ENCODE results near the gene ASPSCR1.

Gene ASPSCR1

DNA sequence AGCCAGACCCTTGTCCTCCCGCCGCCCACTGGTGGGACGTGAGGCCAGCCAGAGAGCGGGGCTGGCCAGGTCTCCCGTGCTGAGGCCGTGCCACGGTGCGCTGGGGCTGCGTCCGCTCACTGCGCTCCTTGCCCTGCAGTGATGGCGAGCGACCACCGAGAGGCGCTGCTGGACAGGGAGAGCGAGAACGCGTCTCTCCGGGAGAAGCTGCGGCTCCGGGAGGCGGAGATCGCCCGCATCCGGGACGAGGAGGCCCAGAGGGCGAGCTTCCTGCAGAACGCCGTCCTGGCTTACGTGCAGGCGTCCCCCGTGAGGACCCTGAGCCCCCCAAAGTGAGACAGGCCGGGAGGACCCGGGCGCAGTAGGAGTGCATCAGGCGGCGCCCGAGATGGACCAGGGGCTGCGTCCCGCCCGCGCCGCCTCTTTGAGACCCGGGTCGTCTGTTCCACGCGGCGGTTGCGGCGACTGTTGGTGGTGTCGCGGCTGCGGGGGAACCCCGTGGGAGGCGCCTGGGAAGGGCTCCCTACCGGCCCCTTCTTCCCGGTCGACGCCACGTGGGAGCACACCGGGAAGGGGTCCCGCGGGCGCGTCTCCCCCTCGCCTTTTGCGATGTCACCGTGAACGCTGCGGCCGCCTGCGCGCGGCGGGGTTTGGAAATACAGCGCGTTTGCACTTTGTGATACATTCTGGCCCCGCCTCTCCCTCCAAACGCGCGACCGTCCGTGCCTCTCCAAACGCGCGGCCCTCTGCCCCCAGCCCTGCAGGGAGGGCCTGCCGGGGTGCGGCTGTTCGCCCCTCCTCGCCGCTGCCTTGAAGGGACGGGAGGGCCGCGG is 53.3 kb downstream of the ASPSCR1 start:
- H3K27ac ChIP-seq (ENCODE audit: low read depth, low read length), result no peak overlapping the region
- H3K4me1 ChIP-seq (ENCODE audit: control insufficient read depth, insufficient read depth, low read length), result peaks cover 4% of the 10 kb centered on the region
- H3K36me3 ChIP-seq (ENCODE audit: control insufficient read depth, insufficient read depth, low read length), result no peaks in the 10 kb centered on the region
- no peak overlapping the region for H3K9ac ChIP-seq (ENCODE audit: low read length)
- peak overlapping the region; percentile 73 for H3K4me3 ChIP-seq (ENCODE audit: low read length)
- peaks cover 6% of the 10 kb centered on the region for H3K27me3 ChIP-seq (ENCODE audit: control insufficient read depth, insufficient read depth, low read length)

DNA sequence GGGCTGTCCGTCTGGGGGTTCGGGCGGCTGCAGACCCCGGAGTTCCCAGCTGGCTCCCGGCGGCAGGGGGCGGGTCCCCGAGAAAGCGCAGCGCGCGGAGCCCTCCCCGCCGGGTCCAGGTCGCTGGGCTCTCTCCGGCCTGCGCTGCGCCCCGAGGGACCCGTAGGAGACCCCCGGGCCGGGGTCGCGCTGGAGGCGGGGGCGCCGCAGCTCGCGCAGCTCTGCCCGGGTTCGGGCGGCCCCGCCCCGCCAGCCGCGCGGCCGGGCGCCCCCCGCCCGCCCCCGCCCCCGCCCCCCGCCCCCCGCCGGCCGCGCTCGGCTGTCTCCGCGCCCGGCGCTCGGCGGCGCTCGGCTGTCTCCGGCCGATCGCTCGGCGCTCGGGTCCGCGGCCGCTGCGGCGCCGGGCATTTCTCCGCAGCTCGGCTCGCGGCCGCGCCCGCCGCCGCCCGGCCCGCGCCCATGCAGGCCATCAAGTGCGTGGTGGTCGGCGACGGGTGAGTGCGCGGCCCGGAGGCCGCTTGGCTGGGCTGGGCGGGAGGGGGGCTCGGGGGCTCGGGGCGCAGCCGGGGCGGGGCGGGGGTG is 54.0 kb downstream of the ASPSCR1 start, which contains the start of gene RAC3:
Gene RAC3 (plus strand): TSS at position 376 of the 582 bp plus-strand sequence. CDS start 84 bp downstream, at position 460.
- Histone ChIP-seq H3K27me3 (ENCODE audit: control insufficient read depth, insufficient read depth, low read length) (peaks cover 6% of the 10 kb centered on the region), H3K36me3 (ENCODE audit: control insufficient read depth, insufficient read depth, low read length) (no peaks in the 10 kb centered on the region), H3K4me3 (ENCODE audit: low read length) (peak within 1 kb of the TSS; percentile 73), H3K4me1 (ENCODE audit: control insufficient read depth, insufficient read depth, low read length) (peaks cover 4% of the 10 kb centered on the region), H3K9ac (ENCODE audit: low read length) (no peak within 1 kb of the TSS), H3K27ac (ENCODE audit: low read depth, low read length) (no peak within 1 kb of the TSS)

DNA sequence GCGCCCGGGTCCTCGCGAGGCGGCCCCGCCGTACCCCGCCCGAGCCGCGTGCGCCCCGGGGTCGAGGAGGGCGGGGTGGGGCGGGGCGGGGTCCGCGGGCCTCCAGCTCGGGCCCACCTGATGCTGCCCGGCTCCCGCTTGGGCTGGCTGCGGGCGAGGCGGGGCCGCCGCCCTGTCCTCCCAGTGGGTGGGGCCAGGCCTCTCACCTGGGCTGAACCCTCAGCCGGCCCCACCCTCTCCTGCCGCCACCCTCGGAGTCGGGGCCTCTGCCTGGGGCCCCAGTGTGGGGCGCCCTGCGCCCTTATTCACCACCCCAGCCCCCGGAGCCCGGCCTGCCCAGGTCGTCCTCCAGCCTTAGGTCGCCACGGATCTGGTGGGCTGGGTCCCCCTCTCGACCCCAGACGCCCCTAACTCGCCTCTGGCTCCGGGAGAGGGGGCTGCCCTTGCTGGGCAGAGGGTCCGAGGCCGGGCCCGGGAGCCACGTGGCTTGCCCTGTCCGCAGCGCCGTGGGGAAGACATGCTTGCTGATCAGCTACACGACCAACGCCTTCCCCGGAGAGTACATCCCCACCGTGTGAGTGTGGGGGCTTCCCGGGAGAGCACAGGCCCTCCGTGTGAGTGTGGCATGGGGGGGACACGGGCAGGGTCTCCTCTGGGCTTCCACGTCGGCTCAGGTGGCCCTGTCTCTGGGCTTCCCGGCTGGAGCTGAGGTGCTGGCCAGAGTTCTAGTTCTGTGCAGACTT is 54.6 kb downstream of the ASPSCR1 start:
- Histone ChIP-seq H3K4me1 (ENCODE audit: control insufficient read depth, insufficient read depth, low read length) (peaks cover 10% of the 10 kb centered on the region), H3K27ac (ENCODE audit: low read depth, low read length) (no peak overlapping the region), H3K36me3 (ENCODE audit: control insufficient read depth, insufficient read depth, low read length) (no peaks in the 10 kb centered on the region), H3K9ac (ENCODE audit: low read length) (no peak overlapping the region), H3K27me3 (ENCODE audit: control insufficient read depth, insufficient read depth, low read length) (peaks cover 6% of the 10 kb centered on the region), H3K4me3 (ENCODE audit: low read length) (no peak overlapping the region)

DNA sequence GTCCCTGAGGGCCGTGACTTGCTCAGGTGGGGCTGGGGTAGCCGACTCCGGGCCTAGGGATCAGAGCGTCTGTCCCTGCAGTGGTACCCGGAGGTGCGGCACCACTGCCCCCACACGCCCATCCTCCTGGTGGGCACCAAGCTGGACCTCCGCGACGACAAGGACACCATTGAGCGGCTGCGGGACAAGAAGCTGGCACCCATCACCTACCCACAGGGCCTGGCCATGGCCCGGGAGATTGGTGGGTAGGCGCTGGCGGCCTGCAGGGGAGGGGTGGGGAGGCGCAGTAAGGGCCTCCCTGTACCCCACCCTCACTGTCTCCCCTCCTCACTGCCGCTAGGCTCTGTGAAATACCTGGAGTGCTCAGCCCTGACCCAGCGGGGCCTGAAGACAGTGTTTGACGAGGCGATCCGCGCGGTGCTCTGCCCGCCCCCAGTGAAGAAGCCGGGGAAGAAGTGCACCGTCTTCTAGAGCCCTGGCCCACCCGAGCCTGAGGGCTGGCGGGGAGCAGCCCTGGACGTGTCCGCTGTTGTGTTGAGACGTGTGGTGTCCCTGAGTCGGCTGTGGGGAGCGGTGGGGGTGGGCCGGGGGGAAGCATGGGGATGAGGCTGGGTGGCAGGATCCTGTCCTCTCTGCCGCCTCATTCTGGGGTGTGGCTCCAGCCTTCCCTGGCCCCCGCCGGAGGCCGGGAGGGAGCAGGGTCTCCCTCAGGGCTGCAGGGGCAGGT is 56.1 kb downstream of the ASPSCR1 start:
- Histone ChIP-seq H3K9ac (ENCODE audit: low read length) (no peak overlapping the region), H3K4me1 (ENCODE audit: control insufficient read depth, insufficient read depth, low read length) (peaks cover 12% of the 10 kb centered on the region), H3K36me3 (ENCODE audit: control insufficient read depth, insufficient read depth, low read length) (no peaks in the 10 kb centered on the region), H3K4me3 (ENCODE audit: low read length) (no peak overlapping the region), H3K27ac (ENCODE audit: low read depth, low read length) (no peak overlapping the region), H3K27me3 (ENCODE audit: control insufficient read depth, insufficient read depth, low read length) (peaks cover 6% of the 10 kb centered on the region)

DNA sequence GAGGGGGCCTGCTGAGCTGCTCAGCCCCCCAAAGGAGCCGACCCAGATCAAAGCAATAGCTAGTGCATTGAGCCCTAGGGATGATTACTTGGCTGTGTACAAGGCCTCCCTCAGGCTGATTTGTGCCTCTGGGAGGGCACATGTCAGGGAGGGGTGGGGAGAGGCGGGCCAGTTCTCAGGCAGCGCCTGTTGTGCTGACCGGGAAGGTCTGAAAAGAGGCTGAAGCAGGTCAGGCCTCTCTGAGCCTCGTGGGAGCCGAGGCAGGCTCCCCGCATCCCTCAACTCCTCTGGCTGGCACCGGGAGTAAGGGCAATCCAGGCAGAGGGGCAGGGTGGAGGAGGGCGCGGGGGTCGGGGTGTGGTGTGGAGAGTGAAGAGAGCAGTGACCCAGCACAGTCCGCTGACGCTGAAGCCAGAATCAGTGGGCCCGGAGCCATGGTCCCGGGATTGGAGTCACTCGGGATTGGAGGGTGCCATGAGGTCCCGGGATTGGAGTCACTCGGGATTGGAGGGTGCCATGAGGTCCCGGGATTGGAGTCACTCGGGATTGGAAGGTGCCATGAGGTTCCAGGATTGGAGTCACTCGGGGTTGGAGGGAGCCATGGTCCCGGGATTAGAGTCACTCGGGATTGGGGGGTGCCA is 57.1 kb downstream of the ASPSCR1 start:
- Histone ChIP-seq H3K27ac (ENCODE audit: low read depth, low read length) (no peak overlapping the region), H3K9ac (ENCODE audit: low read length) (no peak overlapping the region), H3K4me3 (ENCODE audit: low read length) (no peak overlapping the region), H3K27me3 (ENCODE audit: control insufficient read depth, insufficient read depth, low read length) (peaks cover 6% of the 10 kb centered on the region), H3K36me3 (ENCODE audit: control insufficient read depth, insufficient read depth, low read length) (no peaks in the 10 kb centered on the region), H3K4me1 (ENCODE audit: control insufficient read depth, insufficient read depth, low read length) (peaks cover 12% of the 10 kb centered on the region)

DNA sequence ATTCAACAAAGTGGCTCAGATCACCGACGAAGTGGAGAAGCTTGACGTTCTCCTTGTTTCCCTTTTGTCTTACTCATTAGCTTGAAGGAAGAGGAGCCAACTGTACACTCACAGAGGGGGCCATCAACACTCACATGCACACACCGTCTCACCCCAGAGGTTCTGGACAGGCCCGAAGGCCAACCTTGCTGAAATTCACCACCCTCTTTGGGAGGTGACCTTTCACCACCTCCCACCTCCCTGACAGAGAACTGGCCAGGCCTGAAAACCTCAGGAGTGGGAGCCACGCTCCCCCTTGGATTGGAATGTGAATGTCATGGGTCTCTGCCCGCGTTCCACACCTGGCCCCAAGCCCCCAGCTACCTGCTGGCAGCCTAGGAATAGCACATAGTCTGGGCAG is 58.1 kb downstream of the ASPSCR1 start:
- H3K9ac ChIP-seq (ENCODE audit: low read length), result no peak overlapping the region
- H3K4me3 ChIP-seq (ENCODE audit: low read length), result no peak overlapping the region
- H3K4me1 ChIP-seq (ENCODE audit: control insufficient read depth, insufficient read depth, low read length), result peaks cover 7% of the 10 kb centered on the region
- peaks cover 6% of the 10 kb centered on the region for H3K27me3 ChIP-seq (ENCODE audit: control insufficient read depth, insufficient read depth, low read length)
- H3K36me3 ChIP-seq (ENCODE audit: control insufficient read depth, insufficient read depth, low read length), result no peaks in the 10 kb centered on the region
- H3K27ac ChIP-seq (ENCODE audit: low read depth, low read length), result no peak overlapping the region

DNA sequence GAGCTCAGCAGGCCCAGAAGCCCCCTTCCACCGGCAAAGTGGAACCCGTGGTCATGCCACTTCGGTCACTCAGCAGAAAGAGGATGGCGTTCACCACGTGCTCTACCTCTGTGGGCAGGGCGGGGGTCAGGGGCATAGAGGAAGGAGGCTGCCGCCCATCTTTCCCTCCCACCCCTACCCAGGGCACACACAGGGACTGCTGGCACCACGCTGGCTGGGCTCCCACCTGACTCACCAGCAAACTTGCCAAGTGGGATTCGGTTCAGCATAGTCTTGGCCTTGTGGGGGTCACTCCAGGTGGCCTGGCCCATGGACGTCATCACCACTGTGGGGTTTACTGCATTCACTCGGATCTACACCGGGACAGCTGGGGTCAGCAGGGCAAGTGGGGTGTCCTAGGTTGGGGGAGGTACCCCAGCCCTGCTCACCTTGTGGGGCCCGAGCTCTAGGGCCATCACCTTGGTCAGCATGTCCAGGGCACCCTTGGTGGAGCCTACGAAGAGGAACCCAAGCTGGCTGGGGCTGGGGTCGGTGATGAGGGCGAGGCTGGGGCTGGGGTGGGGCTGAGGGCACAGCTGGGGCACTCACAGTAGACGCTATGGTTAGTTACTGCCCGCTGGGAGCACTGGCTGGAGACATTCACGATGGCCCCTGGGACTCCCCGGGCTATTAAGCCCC is 58.7 kb downstream of the ASPSCR1 start:
- peaks cover 6% of the 10 kb centered on the region for H3K27me3 ChIP-seq (ENCODE audit: control insufficient read depth, insufficient read depth, low read length)
- peak overlapping the region; percentile 79 for H3K4me3 ChIP-seq (ENCODE audit: low read length)
- H3K36me3 ChIP-seq (ENCODE audit: control insufficient read depth, insufficient read depth, low read length), result no peaks in the 10 kb centered on the region
- H3K9ac ChIP-seq (ENCODE audit: low read length), result no peak overlapping the region
- peaks cover 7% of the 10 kb centered on the region for H3K4me1 ChIP-seq (ENCODE audit: control insufficient read depth, insufficient read depth, low read length)
- no peak overlapping the region for H3K27ac ChIP-seq (ENCODE audit: low read depth, low read length)

DNA sequence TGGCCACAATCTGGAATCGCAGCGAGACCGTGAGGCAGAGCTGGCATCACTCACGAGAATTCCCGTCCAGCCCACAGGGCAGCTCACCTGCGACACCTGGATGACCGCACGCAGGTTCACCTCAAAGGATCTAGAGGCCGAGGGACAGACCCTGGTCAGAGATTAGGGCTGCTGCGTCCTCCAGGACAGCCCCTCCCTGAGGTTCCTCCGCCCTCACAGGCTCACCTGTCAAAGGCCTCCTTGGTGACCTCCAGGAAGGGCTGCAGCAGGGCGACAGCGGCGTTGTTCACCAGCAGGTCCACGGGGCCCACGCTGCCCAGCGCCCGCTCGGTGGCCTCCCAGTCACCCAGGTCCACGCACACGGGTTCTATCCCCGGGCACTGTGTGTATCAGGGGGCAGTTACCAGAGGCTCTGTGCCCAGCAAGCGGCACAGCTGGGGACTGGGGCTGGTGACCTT is 59.2 kb downstream of the ASPSCR1 start:
- H3K27ac ChIP-seq (ENCODE audit: low read depth, low read length), result peak overlapping the region; percentile 97
- H3K9ac ChIP-seq (ENCODE audit: low read length), result peak overlapping the region; percentile 57
- H3K4me1 ChIP-seq (ENCODE audit: control insufficient read depth, insufficient read depth, low read length), result peaks cover 7% of the 10 kb centered on the region
- peak overlapping the region; percentile 79 for H3K4me3 ChIP-seq (ENCODE audit: low read length)
- peaks cover 6% of the 10 kb centered on the region for H3K27me3 ChIP-seq (ENCODE audit: control insufficient read depth, insufficient read depth, low read length)
- no peaks in the 10 kb centered on the region for H3K36me3 ChIP-seq (ENCODE audit: control insufficient read depth, insufficient read depth, low read length)

DNA sequence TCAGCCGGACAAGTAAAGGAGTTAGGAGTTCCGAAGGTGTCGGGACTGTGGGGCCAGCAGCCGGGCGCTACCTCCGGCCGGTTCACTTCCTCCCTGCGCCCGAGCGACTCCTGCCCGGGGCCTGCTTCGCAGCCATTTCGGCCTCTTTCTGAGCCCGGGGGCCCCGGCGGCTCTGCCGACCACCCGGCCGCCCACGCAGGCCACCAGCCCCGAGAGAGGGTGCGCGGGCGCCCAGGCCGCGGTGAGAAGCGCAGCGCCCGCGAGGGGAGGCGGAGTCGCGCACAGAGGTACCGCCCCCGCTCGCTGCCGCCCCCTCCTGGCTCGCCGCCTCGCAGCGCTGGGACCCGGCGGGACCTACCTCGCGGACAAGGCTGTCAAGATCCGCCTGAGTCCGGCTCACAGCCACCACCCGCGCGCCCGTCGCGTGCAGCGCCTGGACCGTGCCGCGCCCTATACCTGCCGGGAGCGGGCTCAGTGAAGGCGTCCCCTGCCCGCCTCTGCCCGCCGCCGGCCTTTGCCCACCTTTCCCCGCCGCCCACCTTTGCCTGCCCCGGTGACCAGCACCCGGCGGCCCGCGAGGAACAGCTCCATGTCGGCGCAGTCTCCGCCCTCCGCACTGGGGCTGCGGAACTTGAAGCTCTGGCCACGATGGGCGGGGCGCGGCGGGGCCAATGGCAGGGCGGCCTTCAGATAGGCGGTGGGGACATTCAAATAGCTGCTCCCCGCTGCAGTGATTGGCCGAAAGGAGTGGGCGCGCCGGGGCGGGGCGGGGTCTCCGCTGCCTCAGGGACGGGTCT is 59.9 kb downstream of the ASPSCR1 start, which contains the start of gene DCXR:
Gene DCXR (minus strand): TSS at position 606 of the 797 bp plus-strand sequence. CDS start 15 bp downstream, at position 591.
- peak within 1 kb of the TSS; percentile 79 for H3K4me3 ChIP-seq (ENCODE audit: low read length)
- H3K4me1 ChIP-seq (ENCODE audit: control insufficient read depth, insufficient read depth, low read length), result peaks cover 7% of the 10 kb centered on the region
- peaks cover 5% of the 10 kb centered on the region for H3K27me3 ChIP-seq (ENCODE audit: control insufficient read depth, insufficient read depth, low read length)
- H3K27ac ChIP-seq (ENCODE audit: low read depth, low read length), result peak within 1 kb of the TSS; percentile 97
- peak within 1 kb of the TSS; percentile 57 for H3K9ac ChIP-seq (ENCODE audit: low read length)
- no peaks in the 10 kb centered on the region for H3K36me3 ChIP-seq (ENCODE audit: control insufficient read depth, insufficient read depth, low read length)

DNA sequence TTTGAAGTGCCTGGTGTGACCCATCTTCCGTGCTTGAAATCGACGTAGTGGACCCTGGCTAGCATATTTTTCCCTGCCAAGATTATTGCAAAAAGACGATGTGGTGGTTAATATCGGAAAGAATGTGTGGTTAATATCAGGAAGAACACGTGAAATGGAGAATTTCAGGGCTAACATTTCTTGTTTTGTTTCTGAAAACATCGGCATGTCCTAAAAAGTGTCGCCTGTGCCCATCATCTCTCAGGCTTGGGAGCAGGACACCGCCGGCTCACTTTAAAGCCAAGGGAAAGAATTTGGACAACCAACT is 60.4 kb downstream of the ASPSCR1 start:
- no peaks in the 10 kb centered on the region for H3K36me3 ChIP-seq (ENCODE audit: control insufficient read depth, insufficient read depth, low read length)

More for the DNA sequence above, 60.4 kb downstream of the ASPSCR1 start:
- H3K9ac ChIP-seq (ENCODE audit: low read length), result no peak overlapping the region
- peaks cover 2% of the 10 kb centered on the region for H3K27me3 ChIP-seq (ENCODE audit: control insufficient read depth, insufficient read depth, low read length)
- H3K27ac ChIP-seq (ENCODE audit: low read depth, low read length), result no peak overlapping the region
- peak overlapping the region; percentile 38 for H3K4me3 ChIP-seq (ENCODE audit: low read length)
- peaks cover 7% of the 10 kb centered on the region for H3K4me1 ChIP-seq (ENCODE audit: control insufficient read depth, insufficient read depth, low read length)
